Parathyroid adenoma (tissue), 2 donors: ENCODE measurements around the gene ABTB2.

Experiments used
- H2AFZ ChIP-seq: fragments of 300-600 bp; sonication (generic); one replicate; pipeline ENCODE4 v1.7.0; 2017; ENCODE audit warnings: antibody characterized with exemption, mild to moderate bottlenecking
- H3K27ac ChIP-seq: fragments of 300-600 bp; sonication (generic); one replicate; pipeline ENCODE4 v1.7.0; 2017
- H3K27me3 ChIP-seq: fragments of 300-600 bp; sonication (generic); one replicate; pipeline ENCODE4 v1.7.0; 2017; ENCODE audit warnings: low read length; ENCODE audit not compliant: control insufficient read depth, insufficient read depth
- H3K36me3 ChIP-seq: fragments of 300-600 bp; sonication (generic); one replicate; pipeline ENCODE4 v1.7.0; 2017; ENCODE audit warnings: low read length; ENCODE audit not compliant: control insufficient read depth, insufficient read depth
- H3K4me1 ChIP-seq: fragments of 300-600 bp; sonication (generic); one replicate; pipeline ENCODE4 v1.7.0; 2017; ENCODE audit warnings: control low read depth
- H3K4me2 ChIP-seq: fragments of 300-600 bp; sonication (generic); one replicate; pipeline ENCODE4 v1.7.0; 2017; ENCODE audit warnings: low read length
- H3K4me3 ChIP-seq: fragments of 300-600 bp; sonication (generic); one replicate; pipeline ENCODE4 v1.7.0; 2017; ENCODE audit warnings: low read depth, low read length
- H3K79me2 ChIP-seq: fragments of 300-600 bp; sonication (generic); one replicate; pipeline ENCODE4 v1.7.0; 2017; ENCODE audit warnings: control low read depth
- H3K9ac ChIP-seq: fragments of 300-600 bp; sonication (generic); one replicate; pipeline ENCODE4 v1.7.0; 2017; ENCODE audit warnings: mild to moderate bottlenecking
- H3K9me3 ChIP-seq: fragments of 300-600 bp; sonication (generic); one replicate; pipeline ENCODE4 v1.7.0; 2017; ENCODE audit warnings: low read length; ENCODE audit not compliant: control insufficient read depth
- CTCF ChIP-seq: fragments of 300-600 bp; sonication (generic); IDR thresholded peaks from one replicate; pipeline ENCODE4 v1.7.0; 2017; ENCODE audit warnings: antibody characterized with exemption, mild to moderate bottlenecking
- donor health status: primary hyperparathyroidism.

ABTB2 gene

GRCh38 chr11:34332524-34332923, 25.3 kb downstream of the ABTB2 start:
- no peak overlapping the region for H3K4me3 ChIP-seq

GRCh38 chr11:34331736-34332135, 26.1 kb downstream of the ABTB2 start:
- H3K27ac ChIP-seq, result no peak overlapping the region
- no peak overlapping the region for H3K4me2 ChIP-seq
- no peaks in the 10 kb centered on the region for H3K4me1 ChIP-seq
- H2AFZ ChIP-seq, result no peak overlapping the region
- no peaks in the 10 kb centered on the region for H3K9me3 ChIP-seq
- H3K36me3 ChIP-seq, result no peaks in the 10 kb centered on the region
- no peaks in the 10 kb centered on the region for H3K27me3 ChIP-seq
- H3K4me3 ChIP-seq, result no peak overlapping the region
- H3K79me2 ChIP-seq, result no peaks in the 10 kb centered on the region
- no peak for TF ChIP-seq CTCF
- no peak overlapping the region for H3K9ac ChIP-seq

More at GRCh38 chr11:34332524-34332923, 25.3 kb downstream of the ABTB2 start:
- no peaks in the 10 kb centered on the region for H3K79me2 ChIP-seq
- H3K27ac ChIP-seq, result no peak overlapping the region
- no peak overlapping the region for H3K4me2 ChIP-seq
- no peaks in the 10 kb centered on the region for H3K4me1 ChIP-seq
- H3K36me3 ChIP-seq, result no peaks in the 10 kb centered on the region
- no peak for TF ChIP-seq CTCF
- H2AFZ ChIP-seq, result no peak overlapping the region
- no peaks in the 10 kb centered on the region for H3K9me3 ChIP-seq
- no peaks in the 10 kb centered on the region for H3K27me3 ChIP-seq
- no peak overlapping the region for H3K9ac ChIP-seq

- H3K4me3 ChIP-seq, result no peak overlapping the region
- H3K79me2 ChIP-seq, result no peaks in the 10 kb centered on the region
- no peak overlapping the region for H3K27ac ChIP-seq
- H3K27me3 ChIP-seq, result no peaks in the 10 kb centered on the region
- TF ChIP-seq CTCF, result no peak
- no peak overlapping the region for H3K9ac ChIP-seq
- no peaks in the 10 kb centered on the region for H3K4me1 ChIP-seq
- H3K4me2 ChIP-seq, result no peak overlapping the region
- no peaks in the 10 kb centered on the region for H3K9me3 ChIP-seq
- no peak overlapping the region for H2AFZ ChIP-seq
- no peaks in the 10 kb centered on the region for H3K36me3 ChIP-seq
Observed at GRCh38 chr11:34331329-34331728, 26.5 kb downstream of the ABTB2 start.

- TF ChIP-seq CTCF, result no peak
Observed at GRCh38 chr11:34330653-34331052, 27.2 kb downstream of the ABTB2 start.

GRCh38 chr11:34329876-34330275, 27.9 kb downstream of the ABTB2 start:
- no peaks in the 10 kb centered on the region for H3K4me1 ChIP-seq
- no peaks in the 10 kb centered on the region for H3K9me3 ChIP-seq
- no peak overlapping the region for H3K9ac ChIP-seq
- no peak overlapping the region for H3K4me3 ChIP-seq
- no peak for TF ChIP-seq CTCF
- H3K36me3 ChIP-seq, result no peaks in the 10 kb centered on the region
- H3K4me2 ChIP-seq, result no peak overlapping the region
- H3K79me2 ChIP-seq, result no peaks in the 10 kb centered on the region
- no peaks in the 10 kb centered on the region for H3K27me3 ChIP-seq
- H3K27ac ChIP-seq, result no peak overlapping the region
- H2AFZ ChIP-seq, result no peak overlapping the region

More at GRCh38 chr11:34330653-34331052, 27.2 kb downstream of the ABTB2 start:
- no peaks in the 10 kb centered on the region for H3K79me2 ChIP-seq
- H3K4me1 ChIP-seq, result no peaks in the 10 kb centered on the region
- H3K27ac ChIP-seq, result no peak overlapping the region
- no peaks in the 10 kb centered on the region for H3K36me3 ChIP-seq
- H3K4me2 ChIP-seq, result no peak overlapping the region
- no peak overlapping the region for H3K4me3 ChIP-seq
- H2AFZ ChIP-seq, result no peak overlapping the region
- no peaks in the 10 kb centered on the region for H3K9me3 ChIP-seq
- H3K27me3 ChIP-seq, result no peaks in the 10 kb centered on the region
- no peak overlapping the region for H3K9ac ChIP-seq
